Fibroblast of lung (primary cell): ENCODE results near the gene WWOX. TPM values are rescaled to one million over a fixed set of nuclear protein-coding genes. Genes with fewer than 3 reads are reported as not detected.

Experiments used
- DNase-seq, 2 donors: peaks; one replicate each; pipeline versions ENCODE4 v3.0.0 to v3.0.0-alpha.2; 2010; ENCODE audit warnings: low read depth in 2 of 2
- H2AFZ ChIP-seq: 2 replicates; pipeline ENCODE4 v1.5.1; 2012; ENCODE audit warnings: low read length, control low read depth, inconsistent platforms
- H3K27ac ChIP-seq: 2 replicates; pipeline ENCODE4 v1.5.1; 2011; ENCODE audit warnings: low read length, control low read depth; ENCODE audit not compliant: insufficient read depth
- H3K27me3 ChIP-seq: 2 replicates; pipeline ENCODE4 v1.5.1; 2011; ENCODE audit warnings: mild to moderate bottlenecking, low read length; ENCODE audit not compliant: control insufficient read depth, insufficient read depth
- H3K36me3 ChIP-seq: 2 replicates; pipeline ENCODE4 v1.5.1; 2011; ENCODE audit warnings: low read length; ENCODE audit not compliant: control insufficient read depth, insufficient read depth
- H3K4me1 ChIP-seq: 2 replicates; pipeline ENCODE4 v1.5.1; 2011; ENCODE audit warnings: low read length; ENCODE audit not compliant: control insufficient read depth, insufficient read depth; ENCODE audit errors: extremely low read depth
- H3K4me2 ChIP-seq: 2 replicates; pipeline ENCODE4 v1.5.1; 2011; ENCODE audit warnings: low read length, control low read depth; ENCODE audit not compliant: insufficient read depth; ENCODE audit errors: extremely low read depth
- H3K4me3 ChIP-seq, 4 experiments: fragments of 200-600 bp in 1 of 4; sonication (generic) in 1 of 4; replicated peaks in 1 of 4; 2 replicates each; pipeline ENCODE4 v1.5.1; 2011 to 2016; ENCODE audit warnings: low read length in 4 of 4, low read depth in 3 of 4, mild to moderate bottlenecking in 3 of 4, control low read depth in 2 of 4, inconsistent platforms in 1 of 4, mixed read lengths in 1 of 4; ENCODE audit not compliant: insufficient read depth in 1 of 4; ENCODE audit errors: control extremely low read depth in 1 of 4
- H3K79me2 ChIP-seq: 2 replicates; pipeline ENCODE4 v1.5.1; 2012; ENCODE audit warnings: mild to moderate bottlenecking, low read length, inconsistent platforms; ENCODE audit not compliant: control insufficient read depth, insufficient read depth
- H3K9ac ChIP-seq: 2 replicates; pipeline ENCODE4 v1.5.1; 2011; ENCODE audit warnings: mild to moderate bottlenecking, low read length, control low read depth; ENCODE audit not compliant: insufficient read depth
- H3K9me3 ChIP-seq: 2 replicates; pipeline ENCODE4 v1.5.1; 2012; ENCODE audit warnings: low read depth, low read length; ENCODE audit not compliant: control insufficient read depth, insufficient read depth
- H4K20me1 ChIP-seq: 2 replicates; pipeline ENCODE4 v1.5.1; 2011; ENCODE audit warnings: low read length; ENCODE audit not compliant: control insufficient read depth, insufficient read depth; ENCODE audit errors: extremely low read depth
- CTCF ChIP-seq, 2 donors: IDR thresholded peaks in 1 of 2; conservative IDR thresholded peaks in 1 of 2; 1 replicate in 1 of 2; 2 replicates in 1 of 2; pipeline ENCODE4 v1.5.1; 2011 to 2012; ENCODE audit warnings: low read length in 2 of 2, control low read depth in 1 of 2, inconsistent platforms in 1 of 2, low read depth in 1 of 2, mild to moderate bottlenecking in 1 of 2
- EZH2 ChIP-seq: IDR thresholded peaks from 2 replicates; pipeline ENCODE4 v1.5.1; 2012; ENCODE audit warnings: low read length, control low read depth, mild to moderate bottlenecking; ENCODE audit errors: missing control alignments
- polyA plus RNA-seq, 2 donors: library from polyadenylated mRNA; depleted of rRNA in 1 of 2; stranded (reverse) in 1 of 2; unstranded in 1 of 2; fragments of >200 nt; gene quantifications; 2 replicates each; pipeline ENCODE4 v1.2.1, GENCODE V29; 2011 to 2012; ENCODE audit warnings: missing spikeins in 1 of 2
- total RNA-seq: library from RNA; depleted of rRNA; stranded (reverse); fragments of >200 nt; gene quantifications from 2 replicates; pipeline ENCODE4 v1.2.1, GENCODE V29; 2014

WWOX gene
- total and polyA plus RNA-seq, 2 donors (not counting 1 experiment from before 2014, with no cell fraction given), result 5.6 to 16.3 TPM

- H3K27ac ChIP-seq, result no peak overlapping the region
- TF ChIP-seq EZH2 (no peak), CTCF (conservative IDR thresholded peaks at IDR 0.05 in 1 of 2, IDR thresholded peaks at IDR 0.05 in 1 of 2; ENCODE audit: low read depth in 1 of 2, low read length in 2 of 2) (no peak)
- H3K4me3 ChIP-seq, result no peak overlapping the region
- no peak overlapping the region for H3K4me2 ChIP-seq
- no peak overlapping the region for H2AFZ ChIP-seq
- no peaks in the 10 kb centered on the region for H3K36me3 ChIP-seq
- H3K9me3 ChIP-seq, result no peaks in the 10 kb centered on the region
- H4K20me1 ChIP-seq, result no peaks in the 10 kb centered on the region
- DNase-seq, result no peak
- no peak overlapping the region for H3K9ac ChIP-seq
- H3K4me1 ChIP-seq, result no peaks in the 10 kb centered on the region
- no peaks in the 10 kb centered on the region for H3K27me3 ChIP-seq
- H3K79me2 ChIP-seq, result no peaks in the 10 kb centered on the region
Observed at GRCh38 chr16:78606545-78606944, 507.1 kb downstream of the WWOX start.

GRCh38 chr16:78607022-78607421 lies 507.6 kb downstream of the WWOX start:
- no peak overlapping the region for H3K27ac ChIP-seq
- no peak overlapping the region for H2AFZ ChIP-seq
- H3K79me2 ChIP-seq, result no peaks in the 10 kb centered on the region
- no peaks in the 10 kb centered on the region for H4K20me1 ChIP-seq
- no peak for TF ChIP-seq EZH2
- no peak for TF ChIP-seq CTCF (conservative IDR thresholded peaks at IDR 0.05 in 1 of 2, IDR thresholded peaks at IDR 0.05 in 1 of 2; ENCODE audit: low read depth in 1 of 2, low read length in 2 of 2)
- H3K9ac ChIP-seq, result no peak overlapping the region
- no peak overlapping the region for H3K4me2 ChIP-seq
- no peaks in the 10 kb centered on the region for H3K36me3 ChIP-seq
- no peak overlapping the region for H3K4me3 ChIP-seq
- H3K4me1 ChIP-seq, result no peaks in the 10 kb centered on the region
- no peak for DNase-seq
- no peaks in the 10 kb centered on the region for H3K27me3 ChIP-seq
- no peaks in the 10 kb centered on the region for H3K9me3 ChIP-seq

DNA sequence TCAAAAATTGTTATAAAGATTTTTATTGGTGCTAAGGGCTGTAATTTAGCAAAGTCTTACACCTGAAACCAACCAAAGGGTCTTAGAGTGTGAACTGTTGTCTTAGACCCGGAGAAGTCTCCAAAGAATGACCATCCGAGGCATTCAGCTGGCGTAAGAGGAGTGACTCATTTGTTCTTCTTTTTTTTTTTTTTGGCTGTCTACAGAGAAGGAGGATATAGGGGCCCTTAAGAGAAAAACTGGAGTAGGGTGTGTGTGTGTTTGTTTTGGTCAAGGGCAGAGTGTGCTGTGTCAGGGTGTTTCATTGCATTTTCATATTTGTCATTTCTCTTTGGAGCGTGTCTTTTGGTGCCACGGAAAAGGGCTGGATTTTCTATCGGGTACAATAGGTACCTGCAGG lies 508.0 kb downstream of the WWOX start:
- DNase-seq, result peak; percentile 20 to 67
- Histone ChIP-seq H3K4me3 (no peak overlapping the region), H3K79me2 (no peaks in the 10 kb centered on the region), H2AFZ (no peak overlapping the region), H3K36me3 (no peaks in the 10 kb centered on the region), H3K27ac (no peak overlapping the region), H3K9me3 (no peaks in the 10 kb centered on the region), H3K27me3 (no peaks in the 10 kb centered on the region), H3K9ac (no peak overlapping the region), H3K4me1 (no peaks in the 10 kb centered on the region), H4K20me1 (no peaks in the 10 kb centered on the region), H3K4me2 (no peak overlapping the region)
- TF ChIP-seq CTCF (conservative IDR thresholded peaks at IDR 0.05 in 1 of 2, IDR thresholded peaks at IDR 0.05 in 1 of 2; ENCODE audit: low read depth in 1 of 2, low read length in 2 of 2), result no peak
- no peak for TF ChIP-seq EZH2
